ENCODE data around the gene NEK7. TPM values are rescaled to one million over a fixed set of nuclear protein-coding genes. Genes with fewer than 3 reads are reported as not detected.

The NEK7 gene
- total and polyA plus RNA-seq, 9 of the 15 experiments (the other 6 are each of a cell fraction or from before 2014, with no cell fraction given), result 8.5 to 37.3 (median 27.7) TPM

DNA sequence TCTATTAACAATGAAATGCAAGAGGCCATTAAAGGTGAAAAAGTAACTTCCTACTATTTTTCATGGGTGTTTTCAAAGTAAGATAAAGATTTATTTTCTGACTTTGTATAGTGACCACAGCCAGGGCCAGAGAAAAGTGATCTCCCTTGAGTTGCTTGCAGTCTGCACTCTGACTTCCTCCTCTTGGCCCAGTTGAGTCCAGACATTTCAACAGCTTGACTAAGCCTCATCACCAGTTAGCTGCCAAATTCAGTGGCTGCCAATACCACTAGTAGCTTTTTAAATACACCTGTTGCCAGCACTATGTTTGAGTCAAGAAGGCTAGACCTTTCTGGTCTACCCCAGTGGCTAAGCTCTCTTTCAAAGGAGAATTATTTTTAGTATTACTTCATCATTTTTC, 3.7 kb upstream of the NEK7 start:
- ATAC-seq, result no peak
- in situ Hi-C loops (cut with MboI) (no loop called here), intact Hi-C loops (cut with micrococcal nuclease) (no loop called here)
- no peak overlapping the region for H3K4me3 ChIP-seq
- FAIRE-seq, result no peak
- H4K20me1 ChIP-seq (replicated peaks; ENCODE audit: control insufficient read depth, insufficient read depth, low read length), result no peaks in the 10 kb centered on the region
- peaks cover 12% of the 10 kb centered on the region for H3K79me2 ChIP-seq (ENCODE audit: control insufficient read depth, insufficient read depth, low read length)
- CTCF ChIA-PET (ENCODE audit: low intra/inter-chr PET ratio), result no interaction called here
- H3K4me2 ChIP-seq (ENCODE audit: insufficient read depth, low read length), result no peak overlapping the region
- H3K9me1 ChIP-seq (ENCODE audit: control insufficient read depth, insufficient read depth, low read length), result no peaks in the 10 kb centered on the region
- POLR2A ChIA-PET, result interaction anchor here (1.3 kb wide), 1 partner anchor 16 kb away, joined by 3 read pairs; no protein-coding TSS in a partner anchor
- H3K9me3 ChIP-seq (replicated peaks; ENCODE audit: control insufficient read depth, insufficient read depth, low read depth, low read length), result no peaks in the 10 kb centered on the region
- BruUV-seq (replicated peaks), result no TSS peak
- no peak for DNase-seq (ENCODE audit: extremely low read depth in 1 of 4, low spot score in 3 of 4)
- 0 out of 2 replicates have a peak, but pooled peaks have one; percentile 21 for TF ChIP-seq HMBOX1 (IDR thresholded peaks at IDR 0.05)
- TF ChIP-seq ZNF318 (IDR thresholded peaks at IDR 0.05; ENCODE audit: borderline replicate concordance in 1 of 2, low read depth in 1 of 2), result no peak
- H2AFZ ChIP-seq (ENCODE audit: low read depth, low read length), result no peak overlapping the region
- H3K4me1 ChIP-seq (replicated peaks in 1 of 2; ENCODE audit: control insufficient read depth in 2 of 2, insufficient read depth in 2 of 2, low read length in 2 of 2), result peaks cover 9% of the 10 kb centered on the region in 2 experiments; a peak in 2 of 5 replicates
- no peak overlapping the region for H3K27ac ChIP-seq (ENCODE audit: extremely low read depth, low read depth, low read length)
- H3K27me3 ChIP-seq (ENCODE audit: control insufficient read depth in 2 of 2, insufficient read depth in 2 of 2, low read length in 2 of 2), result no peaks in the 10 kb centered on the region
- no peaks in the 10 kb centered on the region for H3K36me3 ChIP-seq (ENCODE audit: control insufficient read depth, insufficient read depth, low read length)
- H3K9ac ChIP-seq (ENCODE audit: insufficient read depth in 1 of 2, low read depth in 2 of 2, low read length in 2 of 2), result no peak overlapping the region
